GM23338 (cell line): ENCODE data around the gene NLRP10. TPM values are rescaled to one million over a fixed set of nuclear protein-coding genes. Genes with fewer than 3 reads are reported as not detected.

ENCODE experiments used
- ATAC-seq: fragments of 200-7000 bp; cut with Tn5 transposase; 3 replicates; pipeline ENCODE4 v1.9.1; 2020
- DNase-seq: peaks from one replicate; pipeline ENCODE4 v3.0.0-alpha.2; 2015; ENCODE audit warnings: low spot score
- H2AFZ ChIP-seq: fragments of 200-600 bp; sonication (generic); 2 replicates; pipeline ENCODE4 v1.8.0; 2016; ENCODE audit warnings: antibody characterized with exemption, mild to moderate bottlenecking, moderate library complexity
- H3F3A ChIP-seq: fragments of 200-600 bp; sonication (generic); replicated peaks from 2 replicates; pipeline ENCODE4 v1.8.0; 2017; ENCODE audit warnings: antibody characterized with exemption, mixed run types, low read depth
- H3K27ac ChIP-seq: fragments of 200-600 bp; sonication (generic); 2 replicates; pipeline ENCODE4 v1.6.1; 2016; ENCODE audit warnings: low read depth
- H3K27me3 ChIP-seq: fragments of 200-600 bp; sonication (generic); 2 replicates; pipeline ENCODE4 v1.8.0; 2016; ENCODE audit warnings: mild to moderate bottlenecking, mixed run types, moderate library complexity; ENCODE audit not compliant: insufficient read depth
- H3K36me3 ChIP-seq: fragments of 200-600 bp; sonication (generic); 2 replicates; pipeline ENCODE4 v1.8.0; 2016; ENCODE audit warnings: mild to moderate bottlenecking; ENCODE audit not compliant: insufficient read depth
- H3K4me1 ChIP-seq: fragments of 200-600 bp; sonication (generic); 2 replicates; pipeline ENCODE4 v1.8.0; 2016; ENCODE audit warnings: mild to moderate bottlenecking, moderate library complexity; ENCODE audit not compliant: insufficient read depth
- H3K4me2 ChIP-seq: fragments of 200-600 bp; sonication (generic); 2 replicates; pipeline ENCODE4 v1.7.1; 2017; ENCODE audit warnings: mixed run types
- H3K4me3 ChIP-seq: fragments of 200-600 bp; sonication (generic); 2 replicates; pipeline ENCODE4 v1.6.1; 2016; ENCODE audit warnings: mixed run types
- H3K79me2 ChIP-seq: fragments of 200-600 bp; sonication (generic); replicated peaks from 2 replicates; pipeline ENCODE4 v1.8.0; 2017; ENCODE audit warnings: mild to moderate bottlenecking; ENCODE audit not compliant: insufficient read depth
- H3K9me2 ChIP-seq: fragments of 200-600 bp; sonication (generic); 2 replicates; pipeline ENCODE4 v1.8.0; 2017; ENCODE audit not compliant: insufficient read depth
- H4K20me1 ChIP-seq: fragments of 200-600 bp; sonication (generic); replicated peaks from 2 replicates; pipeline ENCODE4 v1.8.0; 2017; ENCODE audit warnings: mild to moderate bottlenecking; ENCODE audit not compliant: insufficient read depth
- H3K27ac Mint-ChIP-seq: 2 replicates; pipeline ENCODE4 v1.8.0; 2020; ENCODE audit warnings: inconsistent platforms, mild to moderate bottlenecking, moderate library complexity, mixed read lengths
- H3K27me3 Mint-ChIP-seq: 3 replicates; pipeline ENCODE4 v1.8.0; 2022; ENCODE audit warnings: low read depth, mild to moderate bottlenecking, moderate library complexity, mixed read lengths, inconsistent platforms; ENCODE audit not compliant: insufficient read depth, poor library complexity
- H3K36me3 Mint-ChIP-seq: 3 replicates; pipeline ENCODE4 v1.8.0; 2021; ENCODE audit warnings: low read depth, mild to moderate bottlenecking, inconsistent platforms, moderate library complexity, mixed read lengths
- H3K4me1 Mint-ChIP-seq: 3 replicates; pipeline ENCODE4 v1.8.0; 2020; ENCODE audit warnings: mild to moderate bottlenecking, inconsistent platforms, mixed read lengths
- H3K4me3 Mint-ChIP-seq: 3 replicates; pipeline ENCODE4 v1.8.0; 2021; ENCODE audit warnings: moderate library complexity, mild to moderate bottlenecking, inconsistent platforms, mixed read lengths
- H3K9me3 Mint-ChIP-seq: 3 replicates; pipeline ENCODE4 v1.8.0; 2020; ENCODE audit warnings: moderate library complexity, mild to moderate bottlenecking, inconsistent platforms, mixed read lengths
- STAT1 ChIP-seq: IDR thresholded peaks from one replicate; pipeline ENCODE4 v1.6.1; 2016; ENCODE audit warnings: antibody characterized with exemption; ENCODE audit not compliant: unreplicated experiment
- polyA plus RNA-seq: library from polyadenylated mRNA; unstranded; fragments of >200 nt; fragmentation: Nextera tagmentation; extraction: Ambion mirVana; gene quantifications from 2 replicates; pipeline ENCODE4 v1.2.1, GENCODE V29; 2016
- total RNA-seq: library from RNA; depleted of rRNA; stranded (reverse); fragments of >200 nt; shearing (Covaris generic); gene quantifications from 2 replicates; pipeline ENCODE4 v1.2.3, GENCODE V29; 2014
- TF ChIP-seq, protein P1 (sequence below): fragments of 250-450 bp; sonication (Bioruptor Pico); IDR thresholded peaks from 2 replicates; pipeline ENCODE4 v1.5.0; 2020; ENCODE audit warnings: mild to moderate bottlenecking, moderate library complexity
- TF ChIP-seq, protein P2 (sequence below): IDR thresholded peaks from 2 replicates; pipeline ENCODE4 v1.6.1; 2016; ENCODE audit warnings: antibody characterized with exemption

NLRP10 gene
- total and polyA plus RNA-seq, 2 experiments from 2014 or later, result 1.1 to 4.3 TPM

- TF ChIP-seq, protein P1, sequence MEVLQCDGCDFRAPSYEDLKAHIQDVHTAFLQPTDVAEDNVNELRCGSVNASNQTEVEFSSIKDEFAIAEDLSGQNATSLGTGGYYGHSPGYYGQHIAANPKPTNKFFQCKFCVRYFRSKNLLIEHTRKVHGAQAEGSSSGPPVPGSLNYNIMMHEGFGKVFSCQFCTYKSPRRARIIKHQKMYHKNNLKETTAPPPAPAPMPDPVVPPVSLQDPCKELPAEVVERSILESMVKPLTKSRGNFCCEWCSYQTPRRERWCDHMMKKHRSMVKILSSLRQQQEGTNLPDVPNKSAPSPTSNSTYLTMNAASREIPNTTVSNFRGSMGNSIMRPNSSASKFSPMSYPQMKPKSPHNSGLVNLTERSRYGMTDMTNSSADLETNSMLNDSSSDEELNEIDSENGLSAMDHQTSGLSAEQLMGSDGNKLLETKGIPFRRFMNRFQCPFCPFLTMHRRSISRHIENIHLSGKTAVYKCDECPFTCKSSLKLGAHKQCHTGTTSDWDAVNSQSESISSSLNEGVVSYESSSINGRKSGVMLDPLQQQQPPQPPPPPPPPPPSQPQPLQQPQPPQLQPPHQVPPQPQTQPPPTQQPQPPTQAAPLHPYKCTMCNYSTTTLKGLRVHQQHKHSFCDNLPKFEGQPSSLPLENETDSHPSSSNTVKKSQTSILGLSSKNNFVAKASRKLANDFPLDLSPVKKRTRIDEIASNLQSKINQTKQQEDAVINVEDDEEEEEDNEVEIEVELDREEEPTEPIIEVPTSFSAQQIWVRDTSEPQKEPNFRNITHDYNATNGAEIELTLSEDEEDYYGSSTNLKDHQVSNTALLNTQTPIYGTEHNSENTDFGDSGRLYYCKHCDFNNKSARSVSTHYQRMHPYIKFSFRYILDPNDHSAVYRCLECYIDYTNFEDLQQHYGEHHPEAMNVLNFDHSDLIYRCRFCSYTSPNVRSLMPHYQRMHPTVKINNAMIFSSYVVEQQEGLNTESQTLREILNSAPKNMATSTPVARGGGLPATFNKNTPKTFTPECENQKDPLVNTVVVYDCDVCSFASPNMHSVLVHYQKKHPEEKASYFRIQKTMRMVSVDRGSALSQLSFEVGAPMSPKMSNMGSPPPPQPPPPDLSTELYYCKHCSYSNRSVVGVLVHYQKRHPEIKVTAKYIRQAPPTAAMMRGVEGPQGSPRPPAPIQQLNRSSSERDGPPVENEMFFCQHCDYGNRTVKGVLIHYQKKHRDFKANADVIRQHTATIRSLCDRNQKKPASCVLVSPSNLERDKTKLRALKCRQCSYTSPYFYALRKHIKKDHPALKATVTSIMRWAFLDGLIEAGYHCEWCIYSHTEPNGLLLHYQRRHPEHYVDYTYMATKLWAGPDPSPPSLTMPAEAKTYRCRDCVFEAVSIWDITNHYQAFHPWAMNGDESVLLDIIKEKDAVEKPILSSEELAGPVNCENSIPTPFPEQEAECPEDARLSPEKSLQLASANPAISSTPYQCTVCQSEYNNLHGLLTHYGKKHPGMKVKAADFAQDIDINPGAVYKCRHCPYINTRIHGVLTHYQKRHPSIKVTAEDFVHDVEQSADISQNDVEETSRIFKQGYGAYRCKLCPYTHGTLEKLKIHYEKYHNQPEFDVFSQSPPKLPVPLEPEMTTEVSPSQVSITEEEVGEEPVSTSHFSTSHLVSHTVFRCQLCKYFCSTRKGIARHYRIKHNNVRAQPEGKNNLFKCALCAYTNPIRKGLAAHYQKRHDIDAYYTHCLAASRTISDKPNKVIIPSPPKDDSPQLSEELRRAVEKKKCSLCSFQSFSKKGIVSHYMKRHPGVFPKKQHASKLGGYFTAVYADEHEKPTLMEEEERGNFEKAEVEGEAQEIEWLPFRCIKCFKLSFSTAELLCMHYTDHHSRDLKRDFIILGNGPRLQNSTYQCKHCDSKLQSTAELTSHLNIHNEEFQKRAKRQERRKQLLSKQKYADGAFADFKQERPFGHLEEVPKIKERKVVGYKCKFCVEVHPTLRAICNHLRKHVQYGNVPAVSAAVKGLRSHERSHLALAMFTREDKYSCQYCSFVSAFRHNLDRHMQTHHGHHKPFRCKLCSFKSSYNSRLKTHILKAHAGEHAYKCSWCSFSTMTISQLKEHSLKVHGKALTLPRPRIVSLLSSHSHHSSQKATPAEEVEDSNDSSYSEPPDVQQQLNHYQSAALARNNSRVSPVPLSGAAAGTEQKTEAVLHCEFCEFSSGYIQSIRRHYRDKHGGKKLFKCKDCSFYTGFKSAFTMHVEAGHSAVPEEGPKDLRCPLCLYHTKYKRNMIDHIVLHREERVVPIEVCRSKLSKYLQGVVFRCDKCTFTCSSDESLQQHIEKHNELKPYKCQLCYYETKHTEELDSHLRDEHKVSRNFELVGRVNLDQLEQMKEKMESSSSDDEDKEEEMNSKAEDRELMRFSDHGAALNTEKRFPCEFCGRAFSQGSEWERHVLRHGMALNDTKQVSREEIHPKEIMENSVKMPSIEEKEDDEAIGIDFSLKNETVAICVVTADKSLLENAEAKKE (CRISPR knock-in tag), result no peak
Measured at GRCh38 chr11:7944123-7944522, 21.1 kb downstream of the NLRP10 start (continued).

GRCh38 chr11:7941608-7942007 is 23.6 kb downstream of the NLRP10 start, which contains the start of gene OR10A3:
TSS of gene OR10A3 (minus strand) at chr11:7941708. CDS start at chr11:7939520, 2,188 bp downstream.
- Mint-ChIP-seq H3K27me3 (peaks cover 2% of the 10 kb centered on the region), H3K4me1 (no peaks in the 10 kb centered on the region), H3K4me3 (no peak within 1 kb of the TSS), H3K9me3 (peaks cover 10% of the 10 kb centered on the region), H3K27ac (no peak within 1 kb of the TSS), H3K36me3 (no peaks in the 10 kb centered on the region)
- Histone ChIP-seq H3K9me2 (peaks cover 5% of the 10 kb centered on the region; the same call in 1 of the 2 replicates), H3K36me3 (no peaks in the 10 kb centered on the region; the same call in 1 of the 2 replicates), H4K20me1 (no peaks in the 10 kb centered on the region), H3K27me3 (no peaks in the 10 kb centered on the region), H2AFZ (no peak within 1 kb of the TSS; the same call in 1 of the 2 replicates), H3K79me2 (no peaks in the 10 kb centered on the region), H3K4me1 (no peaks in the 10 kb centered on the region), H3F3A (no peaks in the 10 kb centered on the region), H3K27ac (no peak within 1 kb of the TSS), H3K4me3 (no peak within 1 kb of the TSS), H3K4me2 (no peak within 1 kb of the TSS)
- no peak for ATAC-seq
- TF ChIP-seq, protein P2, sequence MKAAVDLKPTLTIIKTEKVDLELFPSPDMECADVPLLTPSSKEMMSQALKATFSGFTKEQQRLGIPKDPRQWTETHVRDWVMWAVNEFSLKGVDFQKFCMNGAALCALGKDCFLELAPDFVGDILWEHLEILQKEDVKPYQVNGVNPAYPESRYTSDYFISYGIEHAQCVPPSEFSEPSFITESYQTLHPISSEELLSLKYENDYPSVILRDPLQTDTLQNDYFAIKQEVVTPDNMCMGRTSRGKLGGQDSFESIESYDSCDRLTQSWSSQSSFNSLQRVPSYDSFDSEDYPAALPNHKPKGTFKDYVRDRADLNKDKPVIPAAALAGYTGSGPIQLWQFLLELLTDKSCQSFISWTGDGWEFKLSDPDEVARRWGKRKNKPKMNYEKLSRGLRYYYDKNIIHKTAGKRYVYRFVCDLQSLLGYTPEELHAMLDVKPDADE, result no peak
- TF ChIP-seq, protein P1 (CRISPR knock-in tag), result no peak
- TF ChIP-seq STAT1, result no peak
- no peak for DNase-seq
